DND-41 (cell line): ENCODE data around the gene GFOD1.

ENCODE experiments used
- CTCF ChIP-seq: IDR thresholded peaks from 2 replicates; pipeline ENCODE4 v1.5.1; 2012; ENCODE audit warnings: borderline replicate concordance, low read length, moderate library complexity, mild to moderate bottlenecking; ENCODE audit not compliant: poor library complexity, severe bottlenecking; ENCODE audit errors: extremely low read depth
- EZH2 ChIP-seq: IDR thresholded peaks from 3 replicates; pipeline ENCODE4 v1.6.1; 2012; ENCODE audit warnings: borderline replicate concordance, low read depth, mild to moderate bottlenecking, moderate library complexity, low read length, inconsistent platforms; ENCODE audit not compliant: severe bottlenecking

GRCh38 chr6:13415283-13415682 is 72.1 kb downstream of the GFOD1 start:
- no peak for TF ChIP-seq CTCF
- TF ChIP-seq EZH2: no peak
